Gastroesophageal sphincter (tissue), 3 donors: ENCODE data around the gene TANGO2.

Experiments
- CTCF ChIP-seq, 4 experiments: fragments of 200-600 bp in 2 of 4; fragments of 450-650 bp in 2 of 4; sonication (generic) in 1 of 4; IDR thresholded peaks; one replicate each; pipeline ENCODE4 v1.5.1; 2017 to 2019; ENCODE audit warnings: antibody characterized with exemption in 4 of 4, mild to moderate bottlenecking in 2 of 4, moderate library complexity in 2 of 4
- EP300 ChIP-seq: sonication (generic); formaldehyde crosslinking; IDR thresholded peaks from one replicate; pipeline ENCODE4 v1.6.1; 2017; ENCODE audit warnings: antibody characterized with exemption, mild to moderate bottlenecking
- POLR2A ChIP-seq, 2 donors: fragments of 450-650 bp; IDR thresholded peaks; one replicate each; pipeline ENCODE4 v1.6.1; 2017; ENCODE audit warnings: antibody characterized with exemption in 2 of 2, mild to moderate bottlenecking in 2 of 2, moderate library complexity in 1 of 2
- POLR2AphosphoS5 ChIP-seq: sonication (generic); formaldehyde crosslinking; IDR thresholded peaks from one replicate; pipeline ENCODE4 v1.6.1; 2017; ENCODE audit warnings: antibody characterized with exemption

- TF ChIP-seq CTCF (IDR thresholded peaks at IDR 0.05) (no peak), EP300 (no peak), POLR2AphosphoS5 (no peak), POLR2A (IDR thresholded peaks at IDR 0.05) (no peak)
These were observed 11.6 kb downstream of the TANGO2 start for GRCh38 chr22:20032407-20032991.
